ENCODE measurements around the gene NAALADL2.
"Not testable (repeated sequence)": the region's sequence is repeated elsewhere in the genome, so short reads cannot be mapped to it uniquely, and the experiment has no call there.

GRCh38 chr3:175528693-175529092 lies 669.6 kb downstream of the NAALADL2 start:
- not testable (repeated sequence) for TF ChIP-seq CTCF, POLR2A (IDR thresholded peaks at IDR 0.05)
